Measurements from ENCODE around the gene MSL1.
A peak's percentile ranks its signal among the peaks of the same experiment; 100 is the strongest.

Gene MSL1

GRCh38 chr17:40100669-40101366, 21.0 kb upstream of the MSL1 start:
- Histone ChIP-seq H3K9ac (ENCODE audit: low read depth, low read length) (peak overlapping the region; percentile 22; the same call in 1 of the 2 replicates), H3K4me3 (ENCODE audit: low read length) (peak overlapping the region; percentile 65), H3K27me3 (ENCODE audit: insufficient read depth, low read length) (peaks cover 43% of the 10 kb centered on the region), H3K4me1 (ENCODE audit: insufficient read depth, low read length) (peaks cover 27% of the 10 kb centered on the region), H3K9me3 (ENCODE audit: insufficient read depth, low read depth, low read length) (no peaks in the 10 kb centered on the region; the same call in 1 of the 2 replicates), H3K27ac (ENCODE audit: low read length) (no peak overlapping the region), H3K36me3 (ENCODE audit: insufficient read depth, low read depth, low read length) (peaks cover 13% of the 10 kb centered on the region)

DNA sequence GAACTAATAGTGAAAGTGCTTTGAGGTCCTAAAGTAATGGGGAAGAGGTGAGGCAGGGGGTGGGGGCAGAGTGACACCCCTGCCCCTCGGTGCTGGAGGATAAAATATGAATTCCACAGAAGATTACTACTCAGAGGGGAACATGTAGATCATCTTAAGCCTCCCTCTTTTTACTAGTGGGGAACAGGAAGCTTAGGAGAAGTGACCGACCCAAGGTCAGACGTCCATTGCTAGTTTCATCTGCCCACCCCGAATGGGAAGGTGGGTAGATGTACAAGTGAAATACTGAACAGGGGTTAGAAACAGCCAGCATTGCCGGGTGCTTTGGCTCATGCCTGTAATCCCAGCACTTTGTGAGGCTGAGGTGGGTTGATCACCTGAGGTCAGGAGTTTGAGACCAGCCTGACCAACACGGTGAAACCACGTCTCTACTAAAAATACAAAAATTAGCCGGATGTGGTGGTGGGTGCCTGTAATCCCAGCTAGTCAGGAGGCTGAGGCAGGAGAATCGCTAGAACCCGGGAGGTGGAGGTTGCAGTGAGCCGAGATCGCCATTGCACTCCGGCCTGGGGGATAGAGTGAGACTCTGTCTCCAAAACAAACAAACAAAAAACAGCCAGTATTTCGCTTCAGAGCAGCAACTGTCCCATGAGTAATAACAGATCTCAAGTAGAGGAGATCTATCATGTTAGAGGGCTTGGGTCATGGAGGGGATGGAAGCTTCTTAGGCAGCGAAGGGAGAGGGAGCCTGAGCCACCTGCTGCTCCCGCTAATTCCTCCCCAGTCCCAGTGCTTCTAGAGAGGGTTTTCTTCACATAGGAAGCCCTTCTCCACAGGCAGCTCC, 20.2 kb upstream of the MSL1 start:
- H3K9me3 ChIP-seq (ENCODE audit: insufficient read depth, low read depth, low read length) = no peaks in the 10 kb centered on the region; the same call in 1 of the 2 replicates
- peak overlapping the region; percentile 22; the same call in 1 of the 2 replicates for H3K9ac ChIP-seq (ENCODE audit: low read depth, low read length)
- H3K36me3 ChIP-seq (ENCODE audit: insufficient read depth, low read depth, low read length) = peaks cover 5% of the 10 kb centered on the region
- peaks cover 50% of the 10 kb centered on the region for H3K27me3 ChIP-seq (ENCODE audit: insufficient read depth, low read length)
- peaks cover 32% of the 10 kb centered on the region for H3K4me1 ChIP-seq (ENCODE audit: insufficient read depth, low read length)
- peak overlapping the region; percentile 65 for H3K4me3 ChIP-seq (ENCODE audit: low read length)
- H3K27ac ChIP-seq (ENCODE audit: low read length) = no peak overlapping the region

GRCh38 chr17:40103071-40103661, 18.6 kb upstream of the MSL1 start:
- peak overlapping the region; percentile 50; the same call in 1 of the 2 replicates for H3K9ac ChIP-seq (ENCODE audit: low read depth, low read length)

DNA sequence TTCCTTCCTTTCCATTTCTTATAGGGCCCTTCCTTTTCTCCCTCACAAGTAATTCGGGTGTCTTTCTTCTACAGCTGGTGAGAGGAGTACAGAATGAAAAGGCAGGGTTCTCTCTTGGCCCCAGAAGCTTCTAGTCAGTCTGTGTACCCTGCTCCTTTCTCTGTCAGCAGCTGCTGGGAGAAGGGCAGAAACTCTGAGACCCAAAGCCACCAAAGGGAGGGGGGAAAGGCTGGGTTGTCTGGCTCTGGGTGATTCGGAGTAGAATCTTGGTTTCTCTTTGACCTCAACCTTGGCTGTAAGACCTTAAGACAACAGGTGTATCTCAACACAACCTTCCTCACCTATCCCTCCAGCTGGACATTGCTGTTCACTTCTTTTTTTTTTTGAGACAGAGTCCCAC, 18.1 kb upstream of the MSL1 start:
- Histone ChIP-seq H3K4me3 (ENCODE audit: low read length) (no peak overlapping the region), H3K27me3 (ENCODE audit: insufficient read depth, low read length) (peaks cover 61% of the 10 kb centered on the region), H3K9ac (ENCODE audit: low read depth, low read length) (peak overlapping the region; percentile 50; the same call in 1 of the 2 replicates), H3K36me3 (ENCODE audit: insufficient read depth, low read depth, low read length) (no peaks in the 10 kb centered on the region), H3K4me1 (ENCODE audit: insufficient read depth, low read length) (peaks cover 40% of the 10 kb centered on the region), H3K27ac (ENCODE audit: low read length) (no peak overlapping the region), H3K9me3 (ENCODE audit: insufficient read depth, low read depth, low read length) (no peaks in the 10 kb centered on the region; the same call in 1 of the 2 replicates)

More at GRCh38 chr17:40103071-40103661, 18.6 kb upstream of the MSL1 start:
- no peaks in the 10 kb centered on the region for H3K36me3 ChIP-seq (ENCODE audit: insufficient read depth, low read depth, low read length)
- H3K4me1 ChIP-seq (ENCODE audit: insufficient read depth, low read length) = peaks cover 45% of the 10 kb centered on the region
- no peak overlapping the region for H3K27ac ChIP-seq (ENCODE audit: low read length)
- H3K9me3 ChIP-seq (ENCODE audit: insufficient read depth, low read depth, low read length) = no peaks in the 10 kb centered on the region; the same call in 1 of the 2 replicates
- no peak overlapping the region for H3K4me3 ChIP-seq (ENCODE audit: low read length)
- H3K27me3 ChIP-seq (ENCODE audit: insufficient read depth, low read length) = peaks cover 65% of the 10 kb centered on the region

- no peaks in the 10 kb centered on the region for H3K9me3 ChIP-seq (ENCODE audit: insufficient read depth, low read depth, low read length)
- no peaks in the 10 kb centered on the region for H3K36me3 ChIP-seq (ENCODE audit: insufficient read depth, low read depth, low read length)
- H3K27me3 ChIP-seq (ENCODE audit: insufficient read depth, low read length) = peaks cover 51% of the 10 kb centered on the region
- peaks cover 38% of the 10 kb centered on the region for H3K4me1 ChIP-seq (ENCODE audit: insufficient read depth, low read length)
- no peak overlapping the region for H3K9ac ChIP-seq (ENCODE audit: low read depth, low read length)
- H3K27ac ChIP-seq (ENCODE audit: low read length) = no peak overlapping the region
- H3K4me3 ChIP-seq (ENCODE audit: low read length) = no peak overlapping the region
Observed at GRCh38 chr17:40104594-40105486, 16.9 kb upstream of the MSL1 start.

DNA sequence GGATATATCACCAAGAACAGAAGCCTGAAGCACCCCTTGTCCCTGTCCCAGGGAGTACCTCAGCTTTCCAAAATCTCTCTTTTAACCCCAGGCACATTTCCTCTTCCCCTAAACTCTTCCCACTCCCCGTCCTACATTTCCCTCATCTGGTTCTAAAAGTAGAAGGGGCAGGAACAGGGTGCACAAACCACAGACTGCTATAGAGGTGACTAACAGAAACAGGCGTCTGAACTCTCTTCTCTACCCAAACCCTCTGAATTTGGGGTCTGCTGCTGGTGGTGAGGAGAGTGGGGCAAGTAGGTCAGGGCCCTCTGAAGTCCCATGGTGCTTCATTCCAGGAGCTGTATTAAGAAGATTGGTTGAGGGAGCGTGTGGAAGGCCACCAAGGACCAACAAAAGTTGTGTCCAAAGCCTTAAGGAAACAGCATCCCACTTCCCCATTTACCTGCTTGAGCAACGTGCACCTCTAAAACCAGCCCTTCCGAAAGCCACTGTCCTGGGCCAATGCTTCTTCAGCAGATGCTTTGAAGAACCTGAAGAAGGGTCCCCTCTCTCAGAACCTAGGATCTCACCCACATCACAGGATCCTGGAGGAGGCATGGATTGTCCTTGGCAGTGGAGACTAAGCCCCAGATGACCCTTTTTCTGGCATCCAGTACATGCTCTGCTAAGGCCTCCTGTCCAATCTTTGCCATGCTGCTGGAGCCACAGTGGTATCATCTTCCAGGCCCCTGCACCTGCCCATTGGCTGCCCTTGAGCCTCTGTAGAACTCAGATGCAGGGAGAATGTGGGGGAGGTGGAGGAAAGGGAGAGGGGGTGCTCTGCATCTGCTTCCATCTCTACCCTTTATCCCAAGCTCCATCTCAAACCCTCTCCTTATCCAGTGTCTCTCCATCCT, 15.7 kb upstream of the MSL1 start:
- H3K27ac ChIP-seq (ENCODE audit: low read length) = no peak overlapping the region
- H3K9me3 ChIP-seq (ENCODE audit: insufficient read depth, low read depth, low read length) = no peaks in the 10 kb centered on the region
- H3K4me3 ChIP-seq (ENCODE audit: low read length) = no peak overlapping the region
- peak overlapping the region; percentile 32; the same call in 1 of the 2 replicates for H3K9ac ChIP-seq (ENCODE audit: low read depth, low read length)
- peaks cover 42% of the 10 kb centered on the region for H3K4me1 ChIP-seq (ENCODE audit: insufficient read depth, low read length)
- H3K36me3 ChIP-seq (ENCODE audit: insufficient read depth, low read depth, low read length) = no peaks in the 10 kb centered on the region
- H3K27me3 ChIP-seq (ENCODE audit: insufficient read depth, low read length) = peaks cover 41% of the 10 kb centered on the region

GRCh38 chr17:40106760-40107521, 14.8 kb upstream of the MSL1 start:
- H3K9ac ChIP-seq (ENCODE audit: low read depth, low read length) = peak overlapping the region; percentile 37; the same call in 1 of the 2 replicates
- 0 out of 2 replicates have a peak overlapping the region, but pooled peaks have one; percentile 2 for H3K4me3 ChIP-seq (ENCODE audit: low read length)
- H3K36me3 ChIP-seq (ENCODE audit: insufficient read depth, low read depth, low read length) = no peaks in the 10 kb centered on the region
- H3K27me3 ChIP-seq (ENCODE audit: insufficient read depth, low read length) = peaks cover 33% of the 10 kb centered on the region
- no peaks in the 10 kb centered on the region for H3K9me3 ChIP-seq (ENCODE audit: insufficient read depth, low read depth, low read length)
- no peak overlapping the region for H3K27ac ChIP-seq (ENCODE audit: low read length)
- H3K4me1 ChIP-seq (ENCODE audit: insufficient read depth, low read length) = peaks cover 46% of the 10 kb centered on the region

DNA sequence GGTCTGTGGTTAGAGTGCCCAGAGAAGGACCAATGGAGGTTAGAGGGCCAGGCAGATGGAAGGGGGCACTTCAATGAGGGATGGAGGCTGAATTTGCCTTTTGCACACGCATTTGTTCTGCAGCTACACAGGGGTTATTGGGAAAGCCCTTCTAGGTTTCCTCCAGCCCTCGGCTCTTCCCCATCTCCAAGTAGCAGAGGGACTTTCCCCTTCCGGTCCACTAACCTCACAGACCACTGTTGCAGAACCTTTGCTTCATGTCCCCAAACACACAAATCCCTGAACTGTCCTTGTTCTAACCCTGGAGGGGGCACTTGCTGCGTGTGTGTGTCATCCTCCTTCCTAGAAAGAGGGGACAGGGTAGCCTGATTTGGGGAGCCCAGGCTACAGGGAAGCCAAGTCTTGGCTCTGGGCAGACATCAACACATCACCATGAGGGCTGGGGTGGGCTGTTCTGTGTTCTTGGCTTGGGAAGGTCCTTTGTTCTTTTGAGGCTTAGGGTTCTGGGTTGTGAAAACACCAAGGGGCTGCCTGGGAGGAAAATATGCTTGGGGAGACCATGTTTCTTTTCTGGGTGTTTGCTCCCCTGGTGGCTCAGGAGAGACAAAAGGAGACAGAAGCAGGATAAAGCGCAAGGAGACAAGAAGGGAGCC, 14.1 kb upstream of the MSL1 start:
- Histone ChIP-seq H3K4me3 (ENCODE audit: low read length) (0 out of 2 replicates have a peak overlapping the region, but pooled peaks have one; percentile 2), H3K36me3 (ENCODE audit: insufficient read depth, low read depth, low read length) (no peaks in the 10 kb centered on the region), H3K9me3 (ENCODE audit: insufficient read depth, low read depth, low read length) (no peaks in the 10 kb centered on the region), H3K27ac (ENCODE audit: low read length) (no peak overlapping the region), H3K27me3 (ENCODE audit: insufficient read depth, low read length) (peaks cover 31% of the 10 kb centered on the region), H3K4me1 (ENCODE audit: insufficient read depth, low read length) (peaks cover 53% of the 10 kb centered on the region), H3K9ac (ENCODE audit: low read depth, low read length) (peak overlapping the region; percentile 37; the same call in 1 of the 2 replicates)

- Histone ChIP-seq H3K9ac (ENCODE audit: low read depth, low read length) (no peak overlapping the region; the same call in 1 of the 2 replicates), H3K4me1 (ENCODE audit: insufficient read depth, low read length) (peaks cover 53% of the 10 kb centered on the region), H3K36me3 (ENCODE audit: insufficient read depth, low read depth, low read length) (no peaks in the 10 kb centered on the region), H3K4me3 (ENCODE audit: low read length) (no peak overlapping the region), H3K9me3 (ENCODE audit: insufficient read depth, low read depth, low read length) (no peaks in the 10 kb centered on the region), H3K27me3 (ENCODE audit: insufficient read depth, low read length) (peaks cover 31% of the 10 kb centered on the region), H3K27ac (ENCODE audit: low read length) (no peak overlapping the region)
Observed at GRCh38 chr17:40108970-40109824, 12.6 kb upstream of the MSL1 start.
